ENCODE data around the gene PADI2. TPM values are rescaled to one million over a fixed set of nuclear protein-coding genes. Genes with fewer than 3 reads are reported as not detected.

The PADI2 gene
- total and polyA plus RNA-seq, 2 of the 8 experiments (the other 6 are each of a cell fraction or from before 2014, with no cell fraction given), result 1.6 to 7.5 TPM

- 0 out of 2 replicates have a peak overlapping the region, but pooled peaks have one; percentile 9 for H2BK15ac ChIP-seq (ENCODE audit: low read length)
- WGBS, 2 experiments (ENCODE audit: extremely low coverage in 1 of 2, insufficient coverage in 1 of 2, insufficient read length in 1 of 2, insufficient replicate concordance in 2 of 2, low coverage in 1 of 2, low lambda C conversion rate in 2 of 2, missing lambda C conversion rate in 1 of 2), result 94% methylated on average over 2 of the region's 2 CpGs; no CpG with 5 or more reads in 1 of the 2 experiments
- no peak overlapping the region for H2BK12ac ChIP-seq (ENCODE audit: low read depth, low read length)
- no peak overlapping the region for H4K91ac ChIP-seq (replicated peaks; ENCODE audit: insufficient read length, low read length)
- no peaks in the 10 kb centered on the region; a peak in 1 of 7 replicates for H3K4me1 ChIP-seq (replicated peaks in 1 of 4; ENCODE audit: control insufficient read depth in 3 of 4, insufficient read depth in 4 of 4, low read length in 3 of 4)
- no peak overlapping the region for H2BK20ac ChIP-seq (ENCODE audit: low read length)
- no peaks in the 10 kb centered on the region for H3K79me1 ChIP-seq (ENCODE audit: low read depth, low read length)
- H3K23me2 ChIP-seq (ENCODE audit: low read depth, low read length), result no peaks in the 10 kb centered on the region
- H3K14ac ChIP-seq (ENCODE audit: insufficient read length), result no peak overlapping the region
- CTCF ChIA-PET (ENCODE audit: partially characterized antibody), result interaction anchor here (0.6 to 2.1 kb wide), 3 partner anchors 15 to 308 kb away, joined by 3 to 5 read pairs (median 3); no protein-coding TSS in a partner anchor
- no peak overlapping the region for H2AK5ac ChIP-seq (ENCODE audit: low read depth, low read length)
- H2BK5ac ChIP-seq (ENCODE audit: low read depth, low read length), result no peak overlapping the region
- H2AFZ ChIP-seq (ENCODE audit: low read length), result no peak overlapping the region
- H2BK120ac ChIP-seq (replicated peaks; ENCODE audit: low read depth, low read length), result no peak overlapping the region
- no peaks in the 10 kb centered on the region for H3K27me3 ChIP-seq (replicated peaks in 1 of 4; ENCODE audit: control insufficient read depth in 3 of 4, extremely low read depth in 1 of 4, insufficient read depth in 3 of 4, low read length in 3 of 4)
- no peak overlapping the region for H3K4me2 ChIP-seq (ENCODE audit: insufficient read depth in 1 of 2, low read depth in 2 of 2, low read length in 2 of 2)
- no peak overlapping the region for H3K56ac ChIP-seq (replicated peaks; ENCODE audit: insufficient read length, low read depth, low read length)
- H3K4ac ChIP-seq (replicated peaks; ENCODE audit: insufficient read length, low read depth, low read length), result no peak overlapping the region
- H3K18ac ChIP-seq (ENCODE audit: extremely low read depth, low read length), result no peak overlapping the region
- no peak overlapping the region for H4K5ac ChIP-seq (ENCODE audit: insufficient read length, low read depth, low read length)
- H3K23ac ChIP-seq (ENCODE audit: insufficient read length), result no peak overlapping the region
- POLR2A ChIA-PET (ENCODE audit: partially characterized antibody), result interaction anchor here (1.6 kb wide), 1 partner anchor 16 kb away, joined by 5 read pairs; no protein-coding TSS in a partner anchor
- no peaks in the 10 kb centered on the region for H4K20me1 ChIP-seq (replicated peaks in 1 of 2; ENCODE audit: control insufficient read depth in 1 of 2, insufficient read depth in 2 of 2, low read length in 2 of 2)
- DNase-seq (ENCODE audit: low read depth in 1 of 2, low spot score in 2 of 2) (no peak), FAIRE-seq (no peak)
- H3K27ac ChIP-seq (ENCODE audit: low read depth, low read length), result no peak overlapping the region
- no peak overlapping the region for H4K8ac ChIP-seq (ENCODE audit: extremely low read depth, insufficient read depth, low read length)
- no peaks in the 10 kb centered on the region for H3K79me2 ChIP-seq (ENCODE audit: control insufficient read depth in 1 of 2, insufficient read depth in 2 of 2, low read length in 2 of 2)
- no peak overlapping the region for H3K9ac ChIP-seq (replicated peaks in 1 of 4; ENCODE audit: extremely low read depth in 1 of 4, low read depth in 3 of 4, low read length in 3 of 4)
- no peak overlapping the region for H3K4me3 ChIP-seq (ENCODE audit: extremely low read depth in 1 of 4, insufficient read depth in 2 of 4, low read depth in 3 of 4, low read length in 4 of 4)
- no peaks in the 10 kb centered on the region; a peak in 1 of 4 replicates for H3K9me3 ChIP-seq (ENCODE audit: insufficient read depth in 2 of 2, low read depth in 1 of 2, low read length in 1 of 2)
- H3K36me3 ChIP-seq (ENCODE audit: control insufficient read depth in 2 of 4, insufficient read depth in 4 of 4, low read length in 3 of 4), result no peaks in the 10 kb centered on the region
- TF ChIP-seq TEAD4 (IDR thresholded peaks at IDR 0.05; ENCODE audit: low read depth, low read length) (no peak), CBX5 (IDR thresholded peaks at IDR 0.05; ENCODE audit: low read depth, low read length) (no peak), ASH2L (IDR thresholded peaks at IDR 0.05; ENCODE audit: low read length) (no peak), SIX5 (IDR thresholded peaks at IDR 0.05; ENCODE audit: low read depth, low read length) (no peak), RAD21 (IDR thresholded peaks at IDR 0.05 in 1 of 2, conservative IDR thresholded peaks at IDR 0.05 in 1 of 2; ENCODE audit: low read depth in 2 of 2, low read length in 2 of 2) (no peak), JUND (IDR thresholded peaks at IDR 0.05; ENCODE audit: low read length) (no peak), E2F6 (IDR thresholded peaks at IDR 0.05) (no peak), CEBPB (IDR thresholded peaks at IDR 0.05; ENCODE audit: low read depth, low read length) (no peak), YY1 (IDR thresholded peaks at IDR 0.05; ENCODE audit: low read depth, low read length) (no peak), BRCA1 (IDR thresholded peaks at IDR 0.05; ENCODE audit: low read depth, low read length) (no peak), FOSL1 (IDR thresholded peaks at IDR 0.05; ENCODE audit: insufficient read depth, low read depth, low read length) (no peak), POLR2AphosphoS5 (IDR thresholded peaks at IDR 0.05; ENCODE audit: low read depth, low read length) (no peak), POLR2A (IDR thresholded peaks at IDR 0.05; ENCODE audit: control extremely low read depth in 1 of 2, low read depth in 2 of 2, low read length in 2 of 2) (no peak), ZNF274 (IDR thresholded peaks at IDR 0.05; ENCODE audit: borderline replicate concordance, extremely low read depth, low read length) (no peak), HDAC2 (IDR thresholded peaks at IDR 0.05; ENCODE audit: borderline replicate concordance in 1 of 2, low read depth in 2 of 2, low read length in 2 of 2) (no peak)
Measured at GRCh38 chr1:17145648-17146047, 26.4 kb upstream of the PADI2 start.
